Measurements from ENCODE around the gene FSTL3.

DNA sequence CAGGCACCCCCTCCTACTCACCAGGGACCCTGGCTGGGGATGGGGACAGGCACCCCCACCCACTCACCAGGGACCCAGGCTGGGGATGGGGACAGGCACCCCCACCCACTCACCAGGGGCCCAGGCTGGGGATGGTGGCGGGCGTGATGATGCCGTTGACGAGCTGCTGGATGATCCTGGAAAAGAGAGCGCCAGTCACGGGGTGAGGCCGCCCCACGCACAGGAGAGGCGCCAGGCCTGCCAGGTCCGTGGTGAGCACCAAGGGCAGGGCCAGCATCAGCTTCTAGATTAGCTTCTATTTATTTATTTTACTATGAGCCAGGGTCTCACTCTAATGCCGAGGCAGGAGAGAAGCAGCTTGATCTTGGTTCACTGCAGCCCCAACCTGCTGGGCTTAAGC lies 26.1 kb upstream of the FSTL3 start:
- TF ChIP-seq, protein P1, sequence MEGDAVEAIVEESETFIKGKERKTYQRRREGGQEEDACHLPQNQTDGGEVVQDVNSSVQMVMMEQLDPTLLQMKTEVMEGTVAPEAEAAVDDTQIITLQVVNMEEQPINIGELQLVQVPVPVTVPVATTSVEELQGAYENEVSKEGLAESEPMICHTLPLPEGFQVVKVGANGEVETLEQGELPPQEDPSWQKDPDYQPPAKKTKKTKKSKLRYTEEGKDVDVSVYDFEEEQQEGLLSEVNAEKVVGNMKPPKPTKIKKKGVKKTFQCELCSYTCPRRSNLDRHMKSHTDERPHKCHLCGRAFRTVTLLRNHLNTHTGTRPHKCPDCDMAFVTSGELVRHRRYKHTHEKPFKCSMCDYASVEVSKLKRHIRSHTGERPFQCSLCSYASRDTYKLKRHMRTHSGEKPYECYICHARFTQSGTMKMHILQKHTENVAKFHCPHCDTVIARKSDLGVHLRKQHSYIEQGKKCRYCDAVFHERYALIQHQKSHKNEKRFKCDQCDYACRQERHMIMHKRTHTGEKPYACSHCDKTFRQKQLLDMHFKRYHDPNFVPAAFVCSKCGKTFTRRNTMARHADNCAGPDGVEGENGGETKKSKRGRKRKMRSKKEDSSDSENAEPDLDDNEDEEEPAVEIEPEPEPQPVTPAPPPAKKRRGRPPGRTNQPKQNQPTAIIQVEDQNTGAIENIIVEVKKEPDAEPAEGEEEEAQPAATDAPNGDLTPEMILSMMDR (conservative IDR thresholded peaks at IDR 0.05; ENCODE audit: low read length): no peak
- no peak for TF ChIP-seq EZH2phosphoT487 (IDR thresholded peaks at IDR 0.05; ENCODE audit: borderline replicate concordance, low read depth, low read length)

Measured in OCI-LY7 (cell line).